Esophagus muscularis mucosa (tissue), 4 donors: Measurements from ENCODE around the gene LARGE1.

Experiments used
- CTCF ChIP-seq, 3 experiments: fragments of 200-600 bp in 2 of 3; fragments of 450-650 bp in 1 of 3; sonication (generic) in 2 of 3; IDR thresholded peaks; one replicate each; pipeline ENCODE4 v1.5.1; 2017 to 2019; ENCODE audit warnings: antibody characterized with exemption in 3 of 3, mild to moderate bottlenecking in 2 of 3, moderate library complexity in 1 of 3
- EP300 ChIP-seq: sonication (generic); formaldehyde crosslinking; IDR thresholded peaks from one replicate; pipeline ENCODE4 v1.6.1; 2017; ENCODE audit warnings: antibody characterized with exemption
- POLR2A ChIP-seq: fragments of 450-650 bp; IDR thresholded peaks from one replicate; pipeline ENCODE4 v1.6.1; 2017; ENCODE audit warnings: antibody characterized with exemption, moderate library complexity, mild to moderate bottlenecking, low read depth

- TF ChIP-seq POLR2A (no peak), CTCF (IDR thresholded peaks at IDR 0.05) (no peak), EP300 (no peak)
These were observed 214.2 kb downstream of the LARGE1 start for GRCh38 chr22:33706100-33706499.
